NCI-H1436 (cell line): Measurements from ENCODE around the gene EML1.

Source experiments
- DNase-seq: peaks from one replicate; lab custom pipeline; 2025; lab: John Stamatoyannopoulos, UW

EML1 gene

DNA sequence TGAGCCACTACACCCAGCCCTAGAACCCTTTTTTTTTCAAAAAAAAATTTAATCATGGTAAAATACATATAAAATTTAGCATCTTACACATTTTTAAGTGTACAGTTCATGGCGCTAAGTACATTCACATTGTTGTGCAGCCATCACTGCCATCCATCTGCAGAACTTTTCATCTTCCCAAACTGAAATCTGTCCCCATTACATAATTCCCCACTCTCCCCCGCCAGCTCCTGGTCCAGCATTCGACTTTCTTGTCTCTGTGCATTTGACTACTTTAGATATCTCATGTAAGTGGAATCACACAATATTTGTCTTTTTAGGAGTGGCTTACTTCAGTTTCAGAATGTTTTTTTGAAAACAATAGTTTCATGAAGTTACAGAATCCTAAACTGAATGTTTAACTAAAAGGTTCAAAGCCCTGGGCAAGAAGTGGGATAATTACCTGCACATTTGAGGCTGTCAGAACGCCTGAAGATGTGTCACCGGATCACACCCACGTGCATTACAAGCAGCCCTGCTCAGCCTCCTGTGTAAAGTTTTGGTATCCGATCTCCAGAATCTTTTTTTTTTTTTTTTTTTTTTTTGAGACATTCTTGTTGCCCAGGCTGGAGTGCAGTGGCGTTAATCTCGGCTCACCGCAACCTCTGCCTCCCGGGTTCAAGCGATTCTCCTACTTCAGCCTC is 12.7 kb downstream of the EML1 start:
- no peak for DNase-seq

DNA sequence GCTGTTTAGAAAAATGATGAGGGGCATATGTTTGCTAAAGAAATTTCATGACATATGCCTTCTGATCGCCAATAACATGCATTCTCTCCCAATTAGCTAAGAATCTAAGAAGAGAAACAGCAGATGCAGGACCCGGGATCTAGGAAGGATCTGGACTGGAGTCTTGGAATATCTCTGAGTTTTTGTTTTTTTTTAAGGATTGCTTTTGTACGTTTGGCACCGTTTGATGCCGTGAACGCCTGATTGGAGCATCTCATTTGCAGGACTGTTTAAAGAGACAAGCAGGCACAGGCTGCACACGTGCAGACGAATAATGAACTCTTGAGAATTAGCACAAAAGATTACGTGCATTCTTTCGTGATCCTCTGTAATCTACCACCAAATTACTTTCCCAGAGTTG is 13.6 kb downstream of the EML1 start:
- no peak for DNase-seq

GRCh38 chr14:99807413-99808153 is 14.4 kb downstream of the EML1 start:
- DNase-seq = no peak

- DNase-seq = no peak
Measured at GRCh38 chr14:99808154-99808505, 14.9 kb downstream of the EML1 start.

DNA sequence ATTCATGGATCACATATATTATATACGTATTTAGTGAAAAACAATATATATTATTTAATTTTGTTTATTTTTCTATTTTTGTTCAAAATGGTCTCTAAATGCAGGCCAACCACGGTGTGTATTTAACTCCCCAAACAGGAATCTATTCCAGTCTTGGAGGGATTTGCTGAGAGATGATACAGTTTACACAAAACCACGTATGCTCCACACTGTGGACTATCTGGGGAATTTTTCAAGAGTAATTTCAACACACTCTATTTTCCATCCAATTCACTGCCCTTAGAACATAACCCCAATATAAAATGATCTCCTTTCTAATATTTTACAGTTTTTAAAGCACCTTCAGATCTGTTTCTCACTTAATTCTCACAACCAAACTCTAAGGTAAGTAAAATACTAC is 15.3 kb downstream of the EML1 start:
- DNase-seq = no peak

- no peak for DNase-seq
Measured at GRCh38 chr14:99809360-99809759, 16.1 kb downstream of the EML1 start.

- no peak for DNase-seq
Measured at GRCh38 chr14:99809859-99810558, 16.8 kb downstream of the EML1 start.

DNA sequence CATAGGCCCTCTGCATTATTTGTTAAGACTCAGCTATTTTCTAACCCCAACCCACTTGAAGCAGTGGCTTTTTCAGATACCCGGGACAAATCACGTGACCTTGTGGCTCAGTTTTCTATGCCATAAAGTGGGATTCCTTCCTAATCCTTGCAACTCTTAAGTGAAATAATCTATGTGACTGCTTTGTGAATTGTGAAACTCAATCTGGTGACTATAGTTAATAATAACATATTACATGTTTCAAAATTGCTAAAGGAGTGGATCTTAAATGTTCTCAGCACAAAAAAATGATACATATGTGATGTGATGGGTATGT is 17.3 kb downstream of the EML1 start:
- DNase-seq = no peak

DNA sequence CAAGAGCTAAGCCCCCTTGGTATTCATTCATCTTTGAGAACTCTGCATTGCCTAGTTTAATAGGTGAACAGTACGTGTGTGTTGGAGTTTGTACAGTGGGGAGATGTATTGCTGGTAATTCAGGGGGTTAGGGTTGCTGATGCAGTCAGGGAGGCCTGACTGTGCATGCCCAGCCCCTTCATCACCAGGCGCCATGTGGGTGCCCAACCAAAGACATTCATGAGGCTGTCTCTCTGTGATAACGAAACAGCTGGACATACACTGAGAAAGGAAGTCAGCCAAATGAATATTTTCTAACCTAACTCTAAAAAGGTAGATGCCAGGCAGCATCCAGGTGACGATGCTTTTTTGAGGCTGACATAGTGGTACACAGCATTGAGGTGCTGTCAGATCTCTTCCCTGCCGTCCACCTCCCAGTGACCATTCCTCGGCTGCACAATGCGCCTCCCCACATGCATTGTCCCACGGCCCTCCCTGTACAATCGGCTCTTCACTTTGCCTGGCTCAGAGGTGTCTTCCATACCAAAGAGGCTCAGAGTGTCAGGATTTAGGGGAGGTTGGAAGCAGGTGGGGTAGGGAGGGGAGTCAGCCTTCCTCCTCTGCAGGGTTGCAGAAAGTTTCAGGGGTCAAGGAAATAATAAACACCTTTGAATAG is 19.0 kb downstream of the EML1 start:
- no peak for DNase-seq

GRCh38 chr14:99812892-99813291 is 19.7 kb downstream of the EML1 start:
- DNase-seq = no peak

DNA sequence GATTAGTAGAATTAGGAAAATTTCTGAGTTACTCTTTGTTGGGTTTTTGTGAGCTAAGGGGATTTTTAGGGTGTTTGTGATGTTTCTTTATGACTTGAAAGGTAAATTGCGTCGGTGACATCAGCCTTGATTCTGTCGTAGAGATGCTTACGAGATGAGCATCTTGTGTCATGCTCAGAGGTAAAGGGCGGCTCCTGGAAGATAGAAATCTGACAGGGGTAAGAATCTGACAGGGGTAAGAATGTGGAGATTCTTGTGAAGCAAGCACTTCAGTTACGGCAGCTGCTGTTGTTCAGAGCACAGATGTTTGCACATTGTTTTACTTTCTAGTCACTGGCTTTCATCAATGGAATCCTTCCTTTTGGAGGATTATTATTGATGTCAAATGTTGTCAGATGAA is 22.5 kb downstream of the EML1 start:
- no peak for DNase-seq

- no peak for DNase-seq
Measured at GRCh38 chr14:99816217-99816616, 23.0 kb downstream of the EML1 start.

DNA sequence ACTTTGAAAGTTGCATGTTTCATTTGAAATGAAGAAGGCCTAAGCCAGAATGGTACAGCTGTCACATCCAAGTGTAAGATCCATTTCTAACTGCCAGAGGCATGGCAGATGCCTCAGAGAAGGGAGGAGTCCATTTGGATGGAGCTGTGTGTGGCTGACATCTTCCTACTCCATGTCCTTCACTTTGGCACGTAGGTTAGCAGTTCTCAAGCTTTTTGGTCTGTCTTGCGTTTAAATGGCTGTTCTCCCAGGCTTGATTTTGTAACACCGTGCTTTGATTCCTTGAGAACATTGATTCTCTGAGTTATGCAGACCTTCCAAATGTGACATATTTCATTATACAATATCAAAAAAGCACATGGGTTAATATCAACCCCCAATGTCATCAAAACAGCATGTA is 23.4 kb downstream of the EML1 start:
- DNase-seq = no peak

DNA sequence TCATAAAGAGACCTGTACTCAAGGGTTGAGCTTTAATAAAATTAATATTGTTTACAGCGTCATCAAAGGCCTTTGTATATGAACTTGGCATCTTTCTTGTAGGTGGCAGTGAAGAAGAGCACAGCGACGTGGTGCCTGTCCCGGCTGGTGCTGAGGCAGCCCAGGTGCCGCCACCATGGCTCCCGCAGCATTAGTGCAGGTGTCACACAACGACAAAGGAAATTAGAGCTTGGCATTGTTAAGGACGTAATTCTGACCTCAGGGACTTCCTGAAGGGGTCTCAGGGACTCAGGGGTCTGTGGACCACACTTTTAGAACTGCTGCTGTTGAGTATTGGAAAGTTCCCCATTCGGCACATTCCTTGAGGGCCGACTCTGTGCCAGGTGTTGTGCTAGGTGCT is 24.1 kb downstream of the EML1 start:
- no peak for DNase-seq

GRCh38 chr14:99818503-99819036 is 25.4 kb downstream of the EML1 start:
- no peak for DNase-seq

- no peak for DNase-seq
Measured at GRCh38 chr14:99819514-99819913, 26.3 kb downstream of the EML1 start.

DNA sequence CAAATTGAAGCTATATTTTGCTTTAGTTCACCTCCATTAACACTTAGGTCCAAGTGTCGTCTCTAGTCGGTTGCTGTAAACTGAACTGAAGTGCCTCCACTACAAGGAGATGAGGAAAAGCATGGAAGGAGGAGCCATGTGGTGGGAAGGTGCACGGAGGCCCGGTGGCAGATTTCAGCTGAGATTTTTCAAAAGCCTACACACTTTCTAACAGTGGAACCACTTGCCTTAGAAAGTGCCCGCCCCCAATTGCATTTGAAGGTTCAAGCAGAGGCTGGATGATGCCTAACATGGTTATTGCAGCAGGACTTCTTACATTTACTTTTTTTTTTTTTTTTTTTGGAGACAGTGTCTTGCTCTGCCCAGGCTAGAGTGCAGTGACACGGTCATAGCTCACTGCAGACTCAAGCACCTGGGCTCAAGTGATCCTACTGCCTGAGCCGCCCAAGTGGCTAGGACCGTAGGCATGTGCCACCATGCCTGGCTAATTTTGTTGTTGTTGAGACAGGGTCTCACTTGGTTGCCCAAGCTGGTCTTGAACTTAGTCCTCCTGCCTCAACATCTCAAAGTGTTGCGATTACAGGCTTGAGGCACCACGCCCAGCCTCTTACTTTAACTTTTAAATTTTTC is 27.6 kb downstream of the EML1 start:
- DNase-seq = no peak

- DNase-seq = no peak
Measured at GRCh38 chr14:99821519-99822508, 28.6 kb downstream of the EML1 start.

DNA sequence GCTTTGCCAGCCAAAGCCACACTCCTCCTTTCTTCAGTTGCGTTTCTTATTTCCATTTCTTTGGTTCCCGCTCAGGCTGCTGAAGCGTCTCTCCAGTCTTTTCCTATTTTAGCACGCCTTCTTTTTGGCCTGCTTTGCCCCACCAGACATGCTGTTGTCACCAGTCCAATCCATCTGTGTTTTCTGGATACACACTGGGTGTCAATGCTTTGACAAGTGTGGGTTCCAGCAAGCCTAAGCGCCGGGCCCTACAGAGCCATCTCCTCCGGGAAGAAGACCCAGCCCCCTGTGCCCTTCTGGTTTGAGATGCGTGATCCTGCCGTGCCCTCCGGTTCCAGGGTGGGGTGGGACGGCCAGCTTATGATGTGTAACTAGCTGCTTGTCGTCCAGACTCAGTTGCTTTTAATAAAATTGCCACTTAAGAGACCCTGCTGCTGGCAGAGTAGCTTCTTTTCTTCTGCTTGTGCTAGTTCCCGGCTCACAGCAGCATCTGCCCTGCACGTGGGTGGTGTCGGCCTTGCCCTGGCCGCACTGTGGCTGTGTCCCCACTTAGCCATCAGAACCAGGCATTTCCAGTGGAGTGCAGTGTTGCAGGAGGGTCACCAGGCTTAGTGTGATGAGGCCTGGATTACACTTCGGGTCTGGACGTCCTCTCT is 29.7 kb downstream of the EML1 start:
- no peak for DNase-seq

DNA sequence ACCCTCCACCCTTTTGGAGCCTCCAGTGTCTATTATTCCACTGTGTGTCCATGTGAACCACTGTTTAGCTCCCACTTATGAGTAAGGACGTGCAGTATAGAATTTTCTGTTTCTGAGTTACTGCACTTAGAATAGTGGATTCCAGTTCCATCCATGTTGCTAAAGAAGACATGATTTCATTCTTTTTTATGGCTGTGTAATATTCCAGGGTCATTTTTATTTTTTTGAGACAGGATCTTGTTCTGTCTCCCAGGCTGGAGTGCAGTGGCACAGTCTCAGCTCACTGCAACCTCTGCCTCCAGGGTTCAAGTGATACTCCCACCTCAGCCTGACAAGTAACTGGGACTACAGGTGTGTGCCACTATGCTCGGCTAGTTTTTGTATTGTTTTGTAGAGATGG is 31.6 kb downstream of the EML1 start:
- DNase-seq = no peak
